PC-3 (cell line): Measurements from ENCODE around the gene RELL1.

Experiments
- CTCF ChIP-seq: fragments of 300-600 bp; sonication (generic); conservative IDR thresholded peaks from 2 replicates; pipeline ENCODE4 v1.5.1; 2017; ENCODE audit warnings: antibody characterized with exemption, low read depth, mild to moderate bottlenecking, low read length
- EZH2 ChIP-seq: fragments of 300-600 bp; sonication (generic); IDR thresholded peaks from one replicate; pipeline ENCODE4 v1.6.1; 2017; ENCODE audit warnings: antibody characterized with exemption, mild to moderate bottlenecking, low read length; ENCODE audit not compliant: unreplicated experiment

GRCh38 chr4:37597034-37597433 lies 89.1 kb downstream of the RELL1 start:
- TF ChIP-seq CTCF (no peak), EZH2 (no peak)
